K562 (cell line): ENCODE results near the gene SKAP1. TPM values are rescaled to one million over a fixed set of nuclear protein-coding genes. Genes with fewer than 3 reads are reported as not detected.

Source experiments
- ATF4 ChIP-seq: fragments of 450-650 bp; formaldehyde crosslinking; IDR thresholded peaks from 2 replicates; pipeline ENCODE4 v1.4.0; 2022; ENCODE audit warnings: mild to moderate bottlenecking, moderate library complexity
- CBX2 ChIP-seq: fragments of 200-600 bp; sonication (generic); IDR thresholded peaks from one replicate; pipeline ENCODE4 v1.6.1; 2012; ENCODE audit warnings: mild to moderate bottlenecking, low read length, inconsistent platforms; ENCODE audit not compliant: insufficient read depth, poor library complexity, severe bottlenecking
- EP300 ChIP-seq: IDR thresholded peaks from 2 replicates; pipeline ENCODE4 v1.6.1; 2012; ENCODE audit warnings: low read length, improper control_type of control experiment
- HDAC3 ChIP-seq: fragments of 450-650 bp; IDR thresholded peaks from 2 replicates; pipeline ENCODE4 v1.6.1; 2018; ENCODE audit warnings: borderline replicate concordance, mild to moderate bottlenecking, moderate library complexity; ENCODE audit not compliant: partially characterized antibody
- HEY1 ChIP-seq: fragments of 250-450 bp; sonication (Bioruptor Pico); IDR thresholded peaks from 2 replicates; pipeline ENCODE4 v1.5.0; 2020; ENCODE audit warnings: mild to moderate bottlenecking, moderate library complexity, borderline replicate concordance
- MAX ChIP-seq: sonication (generic); formaldehyde crosslinking; IDR thresholded peaks from 2 replicates; pipeline ENCODE4 v1.9.0; 2022; ENCODE audit warnings: mild to moderate bottlenecking, missing genetic modification reagents
- MBD2 ChIP-seq: sonication (generic); IDR thresholded peaks from 2 replicates; pipeline ENCODE4 v1.6.1; 2016; ENCODE audit warnings: low read depth, borderline replicate concordance
- PML ChIP-seq: IDR thresholded peaks from 2 replicates; pipeline ENCODE4 v1.6.1; 2012; ENCODE audit warnings: low read length, inconsistent platforms
- POLR2G ChIP-seq: fragments of 200-400 bp; formaldehyde crosslinking; IDR thresholded peaks from 2 replicates; pipeline ENCODE4 v1.6.1; 2017; ENCODE audit warnings: low read depth, mild to moderate bottlenecking, antibody characterized with exemption, low read length, moderate library complexity
- RFX7 ChIP-seq: fragments of 250-450 bp; sonication (Bioruptor Pico); IDR thresholded peaks from 2 replicates; pipeline ENCODE4 v1.5.1; 2021; ENCODE audit warnings: mild to moderate bottlenecking
- SMAD3 ChIP-seq: fragments of 450-650 bp; formaldehyde crosslinking; conservative IDR thresholded peaks from 2 replicates; pipeline ENCODE4 v1.4.0; 2020; ENCODE audit warnings: mild to moderate bottlenecking
- SNRNP70 ChIP-seq: fragments of 200-400 bp; formaldehyde crosslinking; optimal IDR thresholded peaks from 2 replicates; pipeline ENCODE3; 2017; ENCODE audit warnings: low read depth, low read length
- TARDBP ChIP-seq: fragments of 450-650 bp; IDR thresholded peaks from 2 replicates; pipeline ENCODE4 v1.6.1; 2016
- TCF7 ChIP-seq: sonication (generic); IDR thresholded peaks from 2 replicates; pipeline ENCODE4 v1.6.1; 2016; ENCODE audit warnings: antibody characterized with exemption, borderline replicate concordance
- ZFP91 ChIP-seq: sonication (generic); formaldehyde crosslinking; IDR thresholded peaks from 2 replicates; pipeline ENCODE4 v1.8.0; 2022; ENCODE audit warnings: mild to moderate bottlenecking, missing genetic modification reagents
- ZNF512 ChIP-seq: IDR thresholded peaks from 2 replicates; pipeline ENCODE4 v1.6.1; 2016; ENCODE audit warnings: missing genetic modification characterization, missing compliant biosample characterization
- ZNF583 ChIP-seq: fragments of 250-450 bp; sonication (Bioruptor Pico); IDR thresholded peaks from 2 replicates; pipeline ENCODE4 v1.4.0; 2020
- ZNF639 ChIP-seq, 2 experiments: fragments of 200-800 bp in 1 of 2; sonication (Bioruptor generic) in 1 of 2; sonication (generic) in 1 of 2; formaldehyde crosslinking in 1 of 2; IDR thresholded peaks in 1 of 2; conservative IDR thresholded peaks in 1 of 2; 2 replicates each; pipeline versions ENCODE4 v1.5.0 to v1.6.1; 2016 to 2020; ENCODE audit warnings: missing compliant biosample characterization in 1 of 2, missing genetic modification characterization in 1 of 2, missing genetic modification reagents in 1 of 2
- ZNF740 ChIP-seq, 3 experiments: fragments of 200-800 bp in 1 of 3; sonication (Bioruptor generic) in 1 of 3; sonication (generic) in 1 of 3; formaldehyde crosslinking in 1 of 3; IDR thresholded peaks; 2 replicates each; pipeline versions ENCODE4 v1.6.1 to v1.8.0; 2016 to 2022; ENCODE audit warnings: mild to moderate bottlenecking in 2 of 3, missing compliant biosample characterization in 2 of 3, missing genetic modification characterization in 2 of 3, missing genetic modification reagents in 1 of 3
- ZNF75A ChIP-seq: fragments of 450-650 bp; formaldehyde crosslinking; IDR thresholded peaks from 2 replicates; pipeline ENCODE4 v1.4.0; 2020; ENCODE audit warnings: mild to moderate bottlenecking
- ZNF79 ChIP-seq: fragments of 250-450 bp; sonication (Bioruptor Pico); IDR thresholded peaks from 2 replicates; pipeline ENCODE4 v1.4.0; 2020; ENCODE audit warnings: low read depth, mild to moderate bottlenecking, moderate library complexity
- polyA plus RNA-seq, 8 experiments: library from polyadenylated mRNA; depleted of rRNA in 4 of 8; stranded (reverse) in 5 of 8; unstranded in 3 of 8; fragments of >200 nt; fragmentation: Nextera tagmentation in 2 of 8; fragmentation: Illumina TruSeq in 1 of 8; extraction: Ambion mirVana in 2 of 8; extraction: Trizol in 1 of 8; gene quantifications; 2 replicates each; pipeline versions ENCODE4 v1.2.1 to v1.2.3, GENCODE V29; 2011 to 2014; ENCODE audit warnings: inconsistent platforms in 1 of 8, missing spikeins in 1 of 8
- total RNA-seq, 7 experiments: library from RNA; depleted of rRNA in 6 of 7; stranded (reverse); fragments of >200 nt in 6 of 7; fragmentation: Illumina TruSeq in 2 of 7; extraction: Trizol in 2 of 7; gene quantifications; 2 replicates each; pipeline versions ENCODE4 v1.2.1 to v1.2.3, GENCODE V29; 2011 to 2021; ENCODE audit warnings: low replicate concordance in 1 of 7

SKAP1 gene
- total and polyA plus RNA-seq, 9 of the 15 experiments (the other 6 are each of a cell fraction or from before 2014, with no cell fraction given), result 0.06 to 0.80 (median 0.10) TPM; not detected in 4

GRCh38 chr17:48219617-48220016 lies 210.4 kb downstream of the SKAP1 start (continued):
- TF ChIP-seq POLR2G (no peak), MBD2 (peak; percentile 39; the same call in 1 of the 2 replicates), TARDBP (no peak), ZNF639 (CRISPR knock-in tag; conservative IDR thresholded peaks at IDR 0.05 in 1 of 2, IDR thresholded peaks at IDR 0.05 in 1 of 2) (no peak), HDAC3 (peak; percentile 44), ZNF740 (CRISPR knock-in tag; IDR thresholded peaks at IDR 0.05) (no peak), ZNF740 (tag; IDR thresholded peaks at IDR 0.05) (peak in 1 of 2 experiments; percentile 40; a peak in 1 of 4 replicates), ZNF583 (CRISPR knock-in tag) (no peak), HEY1 (CRISPR knock-in tag) (no peak), PML (peak; percentile 73), ZFP91 (CRISPR knock-in tag) (no peak), SNRNP70 (no peak), SMAD3 (CRISPR knock-in tag) (no peak), ATF4 (CRISPR knock-in tag) (no peak), ZNF75A (CRISPR knock-in tag) (no peak), ZNF79 (CRISPR knock-in tag) (no peak), TCF7 (peak; percentile 100), RFX7 (CRISPR knock-in tag) (no peak), ZNF512 (tag) (no peak), MAX (CRISPR knock-in tag) (no peak), CBX2 (no peak), EP300 (peak; percentile 63; the same call in 1 of the 2 replicates)
